Left lung (tissue), 10 donors: Measurements from ENCODE around the gene ADAD2. TPM values are rescaled to one million over a fixed set of nuclear protein-coding genes. Genes with fewer than 3 reads are reported as not detected.

Source experiments
- ATAC-seq: fragments of 200-7000 bp; cut with Tn5 transposase; one replicate; pipeline ENCODE4 v1.9.1; 2020; ENCODE audit warnings: moderate library complexity
- DNase-seq, 4 donors: peaks; one replicate each; pipeline ENCODE4 v3.0.0-alpha.2; 2013 to 2020
- H3K27ac ChIP-seq, 2 donors: fragments of 200-600 bp; sonication (generic) in 1 of 2; one replicate each; pipeline versions ENCODE4 v1.5.0 to v1.8.0; 2020 to 2021
- H3K27me3 ChIP-seq, 2 donors: fragments of 200-600 bp; sonication (generic) in 1 of 2; one replicate each; pipeline versions ENCODE4 v1.5.0 to v1.8.0; 2020 to 2021
- H3K36me3 ChIP-seq, 2 donors: fragments of 200-600 bp; sonication (generic) in 1 of 2; one replicate each; pipeline versions ENCODE4 v1.5.0 to v1.8.0; 2020 to 2021
- H3K4me1 ChIP-seq, 2 donors: fragments of 200-600 bp; one replicate each; pipeline ENCODE4 v1.8.0; 2021
- H3K4me3 ChIP-seq, 2 donors: fragments of 200-600 bp; sonication (generic) in 1 of 2; one replicate each; pipeline versions ENCODE4 v1.5.0 to v1.8.0; 2020 to 2021; ENCODE audit warnings: mild to moderate bottlenecking in 1 of 2
- H3K9me3 ChIP-seq, 2 donors: fragments of 200-600 bp; sonication (generic) in 1 of 2; one replicate each; pipeline versions ENCODE4 v1.5.0 to v1.8.0; 2020 to 2021
- CTCF ChIP-seq, 2 donors: fragments of 200-600 bp; sonication (generic) in 1 of 2; IDR thresholded peaks; one replicate each; pipeline versions ENCODE4 v1.5.0 to v1.8.0; 2021; ENCODE audit warnings: antibody characterized with exemption in 2 of 2
- intact Hi-C, 2 donors: fragments of 100-400 bp; cut with DNase I; formaldehyde crosslinking; loops; one replicate each; pipeline versions ENCODE4 v1.11.2 to v1.14.2; 2022
- polyA plus RNA-seq, 6 donors: library from polyadenylated mRNA; unstranded; fragments of 120-200 nt; gene quantifications; one replicate each; pipeline ENCODE4 v1.2.1, GENCODE V29; 2013; ENCODE audit not compliant: insufficient read length in 6 of 6
- total RNA-seq, 2 donors: library from RNA; stranded (reverse); fragmentation: NEBNext Ultra II Directional; extraction: Animal tissue kit (Norgen Biotek cat#: 25700); gene quantifications; one replicate each; pipeline ENCODE4 v1.2.1, GENCODE V29; 2021
- donor health status: DM: no; HTN: yes; CAD: no.
- donor health status: DM: no; HTN: no; CAD: no.

ADAD2 gene
- total and polyA plus RNA-seq, 8 donors: 0.09 to 1.4 (median 0.41) TPM

DNA sequence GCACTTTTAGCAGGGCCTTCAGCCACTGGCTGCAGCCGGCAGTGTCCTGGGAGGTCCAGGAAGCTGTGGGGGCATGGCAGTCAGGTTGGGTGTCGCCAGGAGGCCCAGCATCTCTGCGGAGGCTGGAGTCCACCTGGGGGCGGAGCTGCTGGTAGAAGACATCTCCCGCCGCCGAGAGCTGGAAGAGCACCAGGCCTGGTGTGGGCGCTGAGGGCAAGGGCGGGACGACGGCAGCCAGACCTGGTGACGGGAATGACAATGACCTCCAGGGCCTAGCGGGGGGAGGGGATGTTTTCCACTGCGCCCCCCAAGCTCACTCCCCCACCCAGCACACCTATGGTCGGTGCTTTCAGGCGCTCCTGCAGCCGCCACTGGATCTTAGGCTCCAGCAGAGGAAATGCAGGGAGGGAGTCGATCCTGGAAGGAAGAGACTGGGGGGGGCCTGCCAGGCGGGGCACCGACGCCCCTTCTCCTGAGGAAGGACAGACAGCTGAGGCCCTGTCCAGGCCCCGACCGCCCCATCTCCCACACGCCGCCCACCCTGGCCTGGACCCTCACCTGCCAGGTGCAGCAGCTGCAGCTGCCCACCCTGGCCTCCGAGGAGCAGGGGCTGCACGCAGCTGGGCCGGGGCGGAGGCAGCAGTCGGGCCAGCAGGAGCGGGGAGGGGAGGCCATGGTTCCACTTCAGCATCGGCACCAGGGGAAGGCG, 11.2 kb upstream of the ADAD2 start:
- Histone ChIP-seq H3K9me3 (no peaks in the 10 kb centered on the region), H3K4me3 (no peak overlapping the region), H3K27ac (no peak overlapping the region), H3K4me1 (peaks cover 17 to 48% of the 10 kb centered on the region in 2 donors), H3K36me3 (peaks cover 0 to 65% of the 10 kb centered on the region in 2 donors), H3K27me3 (no peaks in the 10 kb centered on the region)
- DNase-seq: no peak
- TF ChIP-seq CTCF (IDR thresholded peaks at IDR 0.05): no peak
- ATAC-seq: no peak
- intact Hi-C loops: loop anchor here in 1 of 2 donors (10.0 kb wide), 2 partner anchors 85 to 215 kb away; partner anchors contain the start of gene NECAB2

DNA sequence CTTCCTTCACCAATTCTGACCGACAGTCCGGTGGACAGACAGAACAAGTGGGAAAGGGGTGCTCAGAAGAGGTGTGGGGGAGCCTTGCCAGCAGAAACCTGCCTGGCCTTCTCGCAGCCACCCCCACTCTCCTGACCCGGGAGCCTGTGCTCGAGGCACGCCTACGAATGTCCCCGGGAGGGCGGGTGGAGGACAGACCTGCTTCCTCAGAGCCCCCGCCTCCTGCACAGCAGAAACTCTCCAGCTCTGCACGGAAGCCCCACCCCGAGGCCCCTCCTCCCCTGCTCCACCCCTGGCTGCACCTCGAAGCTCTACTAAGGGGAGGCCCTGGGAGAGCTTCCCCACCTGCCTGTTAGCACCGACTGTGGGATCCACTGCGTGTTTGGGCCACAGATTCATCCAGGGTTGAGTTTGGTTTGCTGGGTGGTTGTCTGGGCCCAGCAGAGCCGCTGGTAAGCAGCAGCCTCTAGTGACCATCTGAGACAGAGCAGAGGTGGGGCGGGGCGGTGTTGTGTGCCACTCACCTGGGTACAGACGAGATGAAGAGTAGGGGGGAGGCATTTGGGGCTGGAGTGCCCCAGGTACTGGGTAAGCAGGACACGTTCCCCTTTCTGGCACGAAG, 10.3 kb upstream of the ADAD2 start:
- no peak for ATAC-seq
- no peaks in the 10 kb centered on the region for H3K27me3 ChIP-seq
- no peak overlapping the region for H3K4me3 ChIP-seq
- peaks cover 17 to 50% of the 10 kb centered on the region in 2 donors for H3K4me1 ChIP-seq
- no peak for TF ChIP-seq CTCF (IDR thresholded peaks at IDR 0.05)
- intact Hi-C loops: loop anchor here in 1 of 2 donors (10.0 kb wide), 2 partner anchors 86 to 216 kb away; partner anchors contain the start of gene NECAB2
- no peak for DNase-seq
- H3K27ac ChIP-seq: no peak overlapping the region
- no peaks in the 10 kb centered on the region for H3K9me3 ChIP-seq
- peaks cover 0 to 65% of the 10 kb centered on the region in 2 donors for H3K36me3 ChIP-seq

GRCh38 chr16:84181144-84181915, 9.6 kb upstream of the ADAD2 start:
- H3K4me3 ChIP-seq: no peak overlapping the region
- peaks cover 18 to 50% of the 10 kb centered on the region in 2 donors for H3K4me1 ChIP-seq
- H3K36me3 ChIP-seq: peaks cover 0 to 65% of the 10 kb centered on the region in 2 donors
- no peak overlapping the region for H3K27ac ChIP-seq
- no peaks in the 10 kb centered on the region for H3K27me3 ChIP-seq
- ATAC-seq (no peak), DNase-seq (no peak)
- no peak for TF ChIP-seq CTCF (IDR thresholded peaks at IDR 0.05)
- no peaks in the 10 kb centered on the region for H3K9me3 ChIP-seq
- intact Hi-C loops: loop anchor here in 1 of 2 donors (10.0 kb wide), 2 partner anchors 87 to 217 kb away; partner anchors contain the start of gene NECAB2

- peak in 1 of 4 donors; percentile 76 for DNase-seq
- no peak for TF ChIP-seq CTCF (IDR thresholded peaks at IDR 0.05)
- Histone ChIP-seq H3K36me3 (peaks cover 0 to 65% of the 10 kb centered on the region in 2 donors), H3K4me1 (peaks cover 11 to 45% of the 10 kb centered on the region in 2 donors), H3K4me3 (no peak overlapping the region), H3K9me3 (no peaks in the 10 kb centered on the region), H3K27ac (no peak overlapping the region), H3K27me3 (no peaks in the 10 kb centered on the region)
- intact Hi-C loops: loop anchor here in 1 of 2 donors (10.0 kb wide), 2 partner anchors 87 to 217 kb away; partner anchors contain the start of gene NECAB2
- ATAC-seq: no peak
Measured at GRCh38 chr16:84182104-84182503, 8.9 kb upstream of the ADAD2 start.
